ACC112 (cell line): ENCODE data around the gene GZMM.

Source experiments
- H2AFZ ChIP-seq: fragments of 200-600 bp; sonication (generic); one replicate; pipeline ENCODE4 v1.6.0; 2017; ENCODE audit warnings: antibody characterized with exemption, low read length; ENCODE audit not compliant: unreplicated experiment
- H3K27ac ChIP-seq: fragments of 200-600 bp; sonication (generic); 2 replicates; pipeline ENCODE4 v1.5.1; 2014; ENCODE audit warnings: low read depth, mild to moderate bottlenecking, antibody characterized with exemption, low read length, moderate library complexity
- H3K27me3 ChIP-seq: fragments of 200-600 bp; sonication (generic); 2 replicates; pipeline ENCODE4 v1.6.1; 2014; ENCODE audit warnings: mild to moderate bottlenecking, antibody characterized with exemption, low read length, moderate library complexity, mixed read lengths; ENCODE audit not compliant: insufficient read depth
- H3K36me3 ChIP-seq: fragments of 200-600 bp; sonication (generic); 2 replicates; pipeline ENCODE4 v1.6.1; 2016; ENCODE audit warnings: mild to moderate bottlenecking, antibody characterized with exemption, low read length, moderate library complexity, mixed read lengths; ENCODE audit not compliant: insufficient read depth
- H3K4me1 ChIP-seq: fragments of 200-600 bp; sonication (generic); one replicate; pipeline ENCODE4 v1.6.1; 2016; ENCODE audit warnings: low read length, mixed read lengths; ENCODE audit not compliant: insufficient read depth, unreplicated experiment, control insufficient read depth
- H3K4me3 ChIP-seq: fragments of 200-600 bp; sonication (generic); 2 replicates; pipeline ENCODE4 v1.5.1; 2014; ENCODE audit warnings: mild to moderate bottlenecking, low read depth, low read length
- H3K79me2 ChIP-seq: fragments of 200-600 bp; sonication (generic); one replicate; pipeline ENCODE4 v1.6.0; 2016; ENCODE audit warnings: low read length; ENCODE audit not compliant: control insufficient read depth, unreplicated experiment, insufficient read depth

GZMM gene

GRCh38 chr19:536031-536880 lies 7.6 kb upstream of the GZMM start:
- no peak overlapping the region for H3K27ac ChIP-seq
- no peak overlapping the region for H3K4me3 ChIP-seq
- H3K36me3 ChIP-seq, result no peaks in the 10 kb centered on the region
- H3K27me3 ChIP-seq, result no peaks in the 10 kb centered on the region
- peaks cover 35% of the 10 kb centered on the region for H3K79me2 ChIP-seq
- H2AFZ ChIP-seq, result no peak overlapping the region
- peaks cover 8% of the 10 kb centered on the region for H3K4me1 ChIP-seq

GRCh38 chr19:536881-537404 lies 6.9 kb upstream of the GZMM start:
- H3K4me1 ChIP-seq, result peaks cover 8% of the 10 kb centered on the region
- H3K36me3 ChIP-seq, result no peaks in the 10 kb centered on the region
- H3K79me2 ChIP-seq, result peaks cover 32% of the 10 kb centered on the region

GRCh38 chr19:538641-539428 lies 5.0 kb upstream of the GZMM start:
- Histone ChIP-seq H3K79me2 (peaks cover 14% of the 10 kb centered on the region), H3K36me3 (no peaks in the 10 kb centered on the region), H3K27ac (no peak overlapping the region)

More at GRCh38 chr19:536881-537404, 6.9 kb upstream of the GZMM start:
- Histone ChIP-seq H3K27ac (no peak overlapping the region), H3K4me3 (no peak overlapping the region), H3K27me3 (no peaks in the 10 kb centered on the region), H2AFZ (no peak overlapping the region)

GRCh38 chr19:539429-540030 lies 4.3 kb upstream of the GZMM start:
- H3K36me3 ChIP-seq, result no peaks in the 10 kb centered on the region
- peaks cover 8% of the 10 kb centered on the region for H3K79me2 ChIP-seq
- no peak overlapping the region for H2AFZ ChIP-seq
- H3K4me1 ChIP-seq, result no peaks in the 10 kb centered on the region
- no peaks in the 10 kb centered on the region for H3K27me3 ChIP-seq
- H3K27ac ChIP-seq, result no peak overlapping the region
- no peak overlapping the region for H3K4me3 ChIP-seq

More at GRCh38 chr19:538641-539428, 5.0 kb upstream of the GZMM start:
- Histone ChIP-seq H3K4me3 (no peak overlapping the region), H2AFZ (no peak overlapping the region), H3K4me1 (peaks cover 4% of the 10 kb centered on the region), H3K27me3 (no peaks in the 10 kb centered on the region)

- no peaks in the 10 kb centered on the region for H3K79me2 ChIP-seq
Observed at GRCh38 chr19:540867-541637, 2.8 kb upstream of the GZMM start.

GRCh38 chr19:541699-542098 lies 2.2 kb upstream of the GZMM start:
- no peaks in the 10 kb centered on the region for H3K4me1 ChIP-seq
- no peak overlapping the region for H3K4me3 ChIP-seq
- no peaks in the 10 kb centered on the region for H3K36me3 ChIP-seq
- H2AFZ ChIP-seq, result no peak overlapping the region
- H3K27ac ChIP-seq, result no peak overlapping the region
- H3K27me3 ChIP-seq, result no peaks in the 10 kb centered on the region
- H3K79me2 ChIP-seq, result no peaks in the 10 kb centered on the region

More at GRCh38 chr19:540867-541637, 2.8 kb upstream of the GZMM start:
- no peak overlapping the region for H3K27ac ChIP-seq
- no peaks in the 10 kb centered on the region for H3K4me1 ChIP-seq
- no peak overlapping the region for H2AFZ ChIP-seq
- H3K4me3 ChIP-seq, result no peak overlapping the region
- H3K36me3 ChIP-seq, result no peaks in the 10 kb centered on the region
- no peaks in the 10 kb centered on the region for H3K27me3 ChIP-seq

GRCh38 chr19:542173-542866 lies 1.5 kb upstream of the GZMM start:
- Histone ChIP-seq H3K27me3 (no peaks in the 10 kb centered on the region), H3K27ac (no peak overlapping the region), H3K4me1 (no peaks in the 10 kb centered on the region), H2AFZ (no peak overlapping the region), H3K79me2 (no peaks in the 10 kb centered on the region), H3K4me3 (no peak overlapping the region), H3K36me3 (no peaks in the 10 kb centered on the region)

- Histone ChIP-seq H3K4me1 (no peaks in the 10 kb centered on the region), H3K4me3 (no peak overlapping the region), H3K79me2 (no peaks in the 10 kb centered on the region)
Observed at GRCh38 chr19:547117-547516, 3.3 kb downstream of the GZMM start.

GRCh38 chr19:547836-548720 lies 4.2 kb downstream of the GZMM start:
- H3K27me3 ChIP-seq, result no peaks in the 10 kb centered on the region
- no peaks in the 10 kb centered on the region for H3K4me1 ChIP-seq
- H2AFZ ChIP-seq, result no peak overlapping the region

More at GRCh38 chr19:547117-547516, 3.3 kb downstream of the GZMM start:
- Histone ChIP-seq H2AFZ (no peak overlapping the region), H3K27me3 (no peaks in the 10 kb centered on the region), H3K36me3 (no peaks in the 10 kb centered on the region), H3K27ac (no peak overlapping the region)

More at GRCh38 chr19:547836-548720, 4.2 kb downstream of the GZMM start:
- H3K4me3 ChIP-seq, result no peak overlapping the region
- H3K36me3 ChIP-seq, result no peaks in the 10 kb centered on the region
- H3K27ac ChIP-seq, result no peak overlapping the region
- no peaks in the 10 kb centered on the region for H3K79me2 ChIP-seq
